H9 (cell line): ENCODE measurements around the gene TAF10. TPM values are rescaled to one million over a fixed set of nuclear protein-coding genes. Genes with fewer than 3 reads are reported as not detected.

Experiments used
- DNase-seq: peaks from one replicate; pipeline ENCODE4 v3.0.0-alpha.2; 2017
- H2AFZ ChIP-seq: one replicate; pipeline ENCODE4 v1.6.1; 2013; ENCODE audit warnings: mild to moderate bottlenecking, low read length, control low read depth, moderate library complexity
- H2AK5ac ChIP-seq: 2 replicates; pipeline ENCODE4 v1.6.1; 2013; ENCODE audit warnings: low read length, control low read depth, mixed read lengths; ENCODE audit not compliant: insufficient read length
- H2BK120ac ChIP-seq: one replicate; pipeline ENCODE4 v1.6.1; 2013; ENCODE audit warnings: low read depth, mild to moderate bottlenecking, low read length, control low read depth, inconsistent platforms; ENCODE audit not compliant: poor library complexity, severe bottlenecking
- H2BK12ac ChIP-seq: 2 replicates; pipeline ENCODE4 v1.6.1; 2013; ENCODE audit warnings: low read length, control low read depth, mixed read lengths, low read depth; ENCODE audit not compliant: insufficient read length
- H2BK15ac ChIP-seq: 2 replicates; pipeline ENCODE4 v1.6.1; 2013; ENCODE audit warnings: low read depth, low read length, control low read depth
- H2BK20ac ChIP-seq: one replicate; pipeline ENCODE4 v1.6.1; 2013; ENCODE audit warnings: low read depth, mild to moderate bottlenecking, low read length, control low read depth, inconsistent platforms; ENCODE audit not compliant: poor library complexity, severe bottlenecking
- H2BK5ac ChIP-seq: 2 replicates; pipeline ENCODE4 v1.6.1; 2013; ENCODE audit warnings: low read length, control low read depth, mixed read lengths; ENCODE audit not compliant: insufficient read length
- H3K14ac ChIP-seq: 2 replicates; pipeline ENCODE4 v1.6.1; 2013; ENCODE audit warnings: low read length, control low read depth; ENCODE audit not compliant: insufficient read depth
- H3K18ac ChIP-seq: 2 replicates; pipeline ENCODE4 v1.6.1; 2013; ENCODE audit warnings: low read depth, mild to moderate bottlenecking, mixed read lengths, low read length, control low read depth; ENCODE audit not compliant: insufficient read length
- H3K23ac ChIP-seq: 2 replicates; pipeline ENCODE4 v1.6.1; 2013; ENCODE audit warnings: low read length, control low read depth, mixed read lengths, low read depth; ENCODE audit not compliant: insufficient read length
- H3K23me2 ChIP-seq: 2 replicates; pipeline ENCODE4 v1.6.1; 2013; ENCODE audit warnings: low read depth, mild to moderate bottlenecking, mixed read lengths, low read length, control low read depth; ENCODE audit not compliant: insufficient read length, poor library complexity, severe bottlenecking
- H3K27ac ChIP-seq: 2 replicates; pipeline ENCODE4 v1.5.1; 2013; ENCODE audit warnings: low read length, control low read depth, mixed read lengths, low read depth; ENCODE audit not compliant: insufficient read length
- H3K27me3 ChIP-seq: 2 replicates; pipeline ENCODE4 v1.6.1; 2013; ENCODE audit warnings: low read length, control low read depth, inconsistent platforms; ENCODE audit not compliant: insufficient read depth
- H3K4ac ChIP-seq: 2 replicates; pipeline ENCODE4 v1.6.1; 2013; ENCODE audit warnings: low read depth, mild to moderate bottlenecking, control low read depth, inconsistent platforms, low read length, moderate library complexity
- H3K4me1 ChIP-seq: 2 replicates; pipeline ENCODE4 v1.6.1; 2013; ENCODE audit warnings: low read length, control low read depth, inconsistent platforms; ENCODE audit not compliant: insufficient read depth
- H3K4me2 ChIP-seq: 2 replicates; pipeline ENCODE4 v1.6.1; 2013; ENCODE audit warnings: low read length, control low read depth, mixed read lengths; ENCODE audit not compliant: insufficient read length, insufficient read depth
- H3K56ac ChIP-seq: 2 replicates; pipeline ENCODE4 v1.6.1; 2013; ENCODE audit warnings: low read depth, mild to moderate bottlenecking, mixed read lengths, low read length, control low read depth; ENCODE audit not compliant: insufficient read length
- H3K79me1 ChIP-seq: 2 replicates; pipeline ENCODE4 v1.6.1; 2013; ENCODE audit warnings: low read depth, mild to moderate bottlenecking, moderate library complexity, low read length, control low read depth, inconsistent platforms; ENCODE audit not compliant: insufficient read depth, poor library complexity, severe bottlenecking
- H3K79me2 ChIP-seq: 2 replicates; pipeline ENCODE4 v1.6.1; 2013; ENCODE audit warnings: low read length, control low read depth, inconsistent platforms; ENCODE audit not compliant: insufficient read depth
- H3K9ac ChIP-seq: 2 replicates; pipeline ENCODE4 v1.6.1; 2013; ENCODE audit warnings: low read length, control low read depth, mixed read lengths; ENCODE audit not compliant: insufficient read length; ENCODE audit errors: extremely low read depth
- H3K9me3 ChIP-seq: one replicate; pipeline ENCODE4 v1.6.1; 2013; ENCODE audit warnings: low read depth, low read length, inconsistent platforms; ENCODE audit not compliant: control insufficient read depth
- H3T11ph ChIP-seq: one replicate; pipeline ENCODE4 v1.6.1; 2013; ENCODE audit warnings: mild to moderate bottlenecking, low read length, control low read depth, inconsistent platforms
- H4K20me1 ChIP-seq: one replicate; pipeline ENCODE4 v1.6.1; 2013; ENCODE audit not compliant: control insufficient read depth, insufficient read length, insufficient read depth
- H4K5ac ChIP-seq: 2 replicates; pipeline ENCODE4 v1.6.1; 2013; ENCODE audit warnings: low read depth, mild to moderate bottlenecking, mixed read lengths, low read length, control low read depth; ENCODE audit not compliant: insufficient read length
- H4K8ac ChIP-seq: replicated peaks from 2 replicates; pipeline ENCODE4 v1.6.1; 2013; ENCODE audit warnings: low read length, control low read depth, mixed read lengths, low read depth; ENCODE audit not compliant: insufficient read length
- H4K91ac ChIP-seq: 2 replicates; pipeline ENCODE4 v1.6.1; 2013; ENCODE audit warnings: low read depth, mild to moderate bottlenecking, moderate library complexity, mixed read lengths, low read length, control low read depth; ENCODE audit not compliant: insufficient read length
- H3K27ac Mint-ChIP-seq, 3 experiments: 2 replicates in 2 of 3; 3 replicates in 1 of 3; pipeline ENCODE4 v1.8.0; 2020 to 2021; ENCODE audit warnings: mixed read lengths in 3 of 3, mild to moderate bottlenecking in 1 of 3, moderate library complexity in 1 of 3
- H3K27me3 Mint-ChIP-seq: 2 replicates; pipeline ENCODE4 v1.8.0; 2021; ENCODE audit warnings: low read depth, mild to moderate bottlenecking, moderate library complexity, mixed read lengths
- H3K36me3 Mint-ChIP-seq, 3 experiments: 2 replicates in 2 of 3; 3 replicates in 1 of 3; pipeline ENCODE4 v1.8.0; 2020 to 2021; ENCODE audit warnings: low read depth in 3 of 3, mixed read lengths in 3 of 3; ENCODE audit not compliant: insufficient read depth in 1 of 3
- H3K4me1 Mint-ChIP-seq, 2 experiments: 2 replicates each; pipeline ENCODE4 v1.8.0; 2020; ENCODE audit warnings: mixed read lengths in 2 of 2
- H3K4me3 Mint-ChIP-seq, 2 experiments: 2 replicates in 1 of 2; 3 replicates in 1 of 2; pipeline ENCODE4 v1.8.0; 2020 to 2021; ENCODE audit warnings: mild to moderate bottlenecking in 2 of 2, mixed read lengths in 2 of 2, moderate library complexity in 1 of 2
- H3K9me3 Mint-ChIP-seq, 2 experiments: 2 replicates in 1 of 2; 3 replicates in 1 of 2; pipeline ENCODE4 v1.8.0; 2020; ENCODE audit warnings: mild to moderate bottlenecking in 2 of 2, mixed read lengths in 2 of 2, moderate library complexity in 1 of 2
- CTCF ChIP-seq: fragments of 200-600 bp; sonication (generic); conservative IDR thresholded peaks from 3 replicates; pipeline ENCODE4 v1.8.0; 2021; ENCODE audit warnings: antibody characterized with exemption, mild to moderate bottlenecking
- WGBS: extraction: QIAGEN DNeasy Blood & Tissue Kit; methylation state at CpG from one replicate; pipeline ENCODE4 v1.1.7; 2013; ENCODE audit warnings: missing lambda C conversion rate, low lambda C conversion rate, mixed read lengths; ENCODE audit not compliant: insufficient read length; ENCODE audit errors: extremely low coverage; 5-methylcytosine and 5-hydroxymethylcytosine counted together
- total RNA-seq: library from RNA; stranded (reverse); gene quantifications from 2 replicates; pipeline ENCODE4 v1.2.1, GENCODE V29; 2021

TAF10 gene
- total RNA-seq, 1 experiment from 2014 or later: 198 TPM

GRCh38 chr11:6604790-6605189 is 7.2 kb downstream of the TAF10 start:
- TF ChIP-seq CTCF: no peak
- Histone ChIP-seq H3K79me1 (no peaks in the 10 kb centered on the region), H3K4me2 (peak overlapping the region; percentile 88), H2BK20ac (no peak overlapping the region), H3K27ac (no peak overlapping the region), H3K9me3 (no peaks in the 10 kb centered on the region), H3K9ac (peak overlapping the region; percentile 5), H2AFZ (no peak overlapping the region), H2BK120ac (no peak overlapping the region), H3K27me3 (no peaks in the 10 kb centered on the region), H2BK5ac (no peak overlapping the region), H3K18ac (no peak overlapping the region), H4K91ac (no peak overlapping the region), H3K23ac (no peak overlapping the region), H4K20me1 (no peaks in the 10 kb centered on the region), H3K4ac (no peak overlapping the region), H2BK12ac (no peak overlapping the region), H3K56ac (no peak overlapping the region), H3K14ac (no peak overlapping the region), H2BK15ac (no peak overlapping the region), H4K8ac (no peak overlapping the region), H4K5ac (no peak overlapping the region), H3K79me2 (peaks cover 7% of the 10 kb centered on the region; the same call in 1 of the 2 replicates), H3T11ph (no peak overlapping the region), H3K23me2 (peaks cover 15% of the 10 kb centered on the region), H3K4me1 (peaks cover 3% of the 10 kb centered on the region; the same call in 1 of the 2 replicates), H2AK5ac (no peak overlapping the region)
- no peak for DNase-seq
- Mint-ChIP-seq H3K27me3 (no peaks in the 10 kb centered on the region; the same call in 1 of the 2 replicates), H3K27ac (no peak overlapping the region), H3K4me1 (peaks cover 15 to 16% of the 10 kb centered on the region in 2 experiments), H3K4me3 (no peak overlapping the region), H3K9me3 (no peaks in the 10 kb centered on the region), H3K36me3 (peaks cover 21 to 49% (median 39%) of the 10 kb centered on the region in 3 experiments; a peak in 6 of 7 replicates)
- no CpG with 5 or more reads among the region's 3 CpGs for WGBS
